Stimulated activated CD4-positive, alpha-beta T cell treated with anti-CD3 and anti-CD28 coated beads, Interleukin-12 subunit alpha, Interleukin-12 subunit beta, amount 100 ng/mL, for 24 hours (primary cell): Measurements from ENCODE around the gene SLC4A11.
A peak's percentile ranks its signal among the peaks of the same experiment; 100 is the strongest.

ENCODE experiments used
- DNase-seq, 2 experiments: peaks; one replicate each; pipeline ENCODE4 v3.0.0-alpha.2; 2020; ENCODE audit warnings: low read depth in 2 of 2

SLC4A11 gene

DNA sequence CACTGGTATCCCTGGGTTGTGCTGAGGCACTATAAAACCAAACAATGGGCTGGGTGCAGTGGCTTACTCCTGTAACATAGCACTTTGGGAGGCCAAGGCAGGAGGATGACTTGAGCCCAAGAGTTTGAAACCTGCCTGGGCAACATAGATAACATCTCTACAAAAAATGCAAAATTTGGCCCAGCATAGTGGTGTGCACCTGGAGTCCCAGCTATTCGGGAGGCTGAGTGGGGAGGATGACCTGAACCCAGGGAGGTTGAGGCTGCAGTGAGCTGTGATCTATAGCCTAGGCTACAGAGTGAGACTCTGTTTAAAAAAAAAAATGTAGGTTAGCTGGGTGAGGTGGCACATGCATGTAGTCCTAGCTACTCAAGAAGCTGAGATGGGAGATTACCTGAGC, 7.7 kb upstream of the SLC4A11 start:
- no peak for DNase-seq

DNA sequence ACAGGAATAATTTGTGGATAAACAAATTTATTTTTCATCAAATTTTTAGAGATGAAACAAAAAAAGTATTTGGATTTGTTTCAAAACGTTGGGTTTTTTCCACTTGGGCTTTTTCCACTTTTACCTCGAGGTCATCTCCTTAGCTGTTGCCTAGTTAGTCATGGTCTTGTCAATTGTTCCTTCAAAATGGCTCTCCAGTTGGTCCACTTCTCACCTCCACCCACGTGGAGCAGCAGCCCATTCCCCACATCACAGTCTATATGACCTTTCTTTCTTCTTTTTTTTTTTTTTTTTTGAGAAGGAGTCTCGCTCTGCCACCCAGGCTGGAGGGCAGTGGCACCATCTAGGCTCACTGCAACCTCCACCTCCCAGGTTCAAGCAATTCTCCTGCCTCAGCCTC, 6.7 kb upstream of the SLC4A11 start:
- no peak for DNase-seq

DNA sequence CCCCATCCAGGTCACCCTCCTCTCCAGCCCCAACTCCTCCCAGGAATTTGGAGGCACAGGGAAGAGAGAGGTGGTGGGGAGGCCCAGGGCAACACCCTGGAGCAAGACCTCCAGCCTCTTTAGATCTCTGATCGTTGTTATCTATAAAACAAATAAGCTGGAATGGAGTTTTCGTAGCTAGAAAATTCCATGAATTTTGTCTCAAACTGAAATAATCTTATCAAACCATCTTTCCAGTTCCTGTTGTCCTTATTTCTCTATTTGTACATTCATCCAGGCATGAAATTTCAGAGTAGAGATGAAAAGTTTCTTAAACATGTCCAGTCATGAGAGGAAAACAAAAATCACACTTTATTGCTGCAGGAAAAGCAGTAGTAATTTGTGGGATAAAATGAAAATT, 6.2 kb upstream of the SLC4A11 start:
- no peak for DNase-seq

DNA sequence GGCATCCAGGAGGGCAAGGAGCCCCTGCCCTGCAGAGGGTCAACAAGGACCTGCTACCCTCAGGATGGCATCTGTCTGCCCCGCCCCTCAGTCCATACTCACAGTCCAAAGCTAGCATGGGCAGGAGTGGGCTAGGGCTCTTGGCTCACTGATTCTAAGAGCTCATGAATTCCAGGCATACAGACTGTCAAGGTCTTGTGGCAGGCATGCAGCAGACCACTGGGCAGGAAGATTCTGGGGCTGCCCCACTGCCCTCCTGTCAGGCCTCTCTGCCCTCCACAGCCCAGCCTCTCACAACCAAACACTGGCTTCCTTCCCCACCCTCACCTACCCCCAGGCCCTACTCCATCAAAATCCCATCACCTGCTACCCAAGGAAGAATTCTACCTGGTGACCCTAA, 5.6 kb upstream of the SLC4A11 start:
- DNase-seq = no peak

DNA sequence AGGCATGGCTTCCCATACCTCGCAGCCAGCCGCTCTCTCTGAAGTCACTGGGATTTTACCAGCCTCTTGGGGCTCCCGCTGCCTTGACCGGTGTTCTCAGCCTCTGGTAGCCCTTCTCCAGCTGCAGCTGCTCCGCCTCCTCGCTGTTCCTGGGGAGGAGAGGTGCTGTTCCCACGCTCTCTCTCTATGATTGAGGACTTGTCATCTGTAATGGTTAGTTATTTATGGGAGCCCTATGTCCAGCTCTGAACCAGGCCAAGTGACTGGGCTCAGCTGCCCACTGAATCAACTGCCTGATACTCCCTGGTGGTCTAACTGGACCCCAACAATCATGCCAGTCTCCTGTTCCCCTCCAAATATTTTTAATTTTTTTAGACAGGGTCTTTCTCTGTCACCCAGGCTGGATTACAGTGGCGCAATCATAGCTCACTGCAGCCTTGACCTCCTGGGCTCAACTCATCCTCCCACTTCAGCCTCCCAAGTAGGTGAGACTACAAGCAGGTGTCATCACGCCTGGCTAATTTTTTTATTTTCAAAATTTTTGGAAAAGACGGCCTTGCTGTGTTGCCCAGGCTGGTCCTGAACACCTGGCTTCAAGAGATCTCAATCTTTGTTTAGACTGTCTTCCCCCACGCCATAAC, 4.8 kb upstream of the SLC4A11 start:
- no peak for DNase-seq

DNA sequence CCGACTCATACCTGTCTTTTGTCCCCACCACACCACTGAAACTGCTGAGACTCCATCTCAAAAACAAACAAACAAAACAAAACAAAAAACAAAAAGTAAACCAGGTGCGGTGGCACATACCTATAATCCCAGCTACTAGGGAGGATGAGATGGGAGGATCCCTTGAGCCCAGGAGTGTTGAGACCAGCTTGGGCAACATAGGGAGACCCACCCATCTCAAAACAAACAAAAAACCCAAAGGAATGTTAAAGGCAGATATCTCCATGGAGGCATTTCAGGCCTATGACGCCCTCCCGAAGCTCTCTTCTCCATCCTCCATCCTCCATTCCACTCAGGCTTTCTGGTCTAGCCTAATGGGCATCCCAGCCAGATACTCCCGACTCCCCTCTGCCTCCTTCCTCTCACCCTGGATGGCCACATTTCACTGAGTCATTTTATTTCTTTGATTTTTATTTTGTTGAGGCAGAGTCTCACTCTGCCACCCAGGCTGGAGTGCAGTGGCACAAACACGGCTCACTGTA, 3.2 kb upstream of the SLC4A11 start:
- DNase-seq = no peak

DNA sequence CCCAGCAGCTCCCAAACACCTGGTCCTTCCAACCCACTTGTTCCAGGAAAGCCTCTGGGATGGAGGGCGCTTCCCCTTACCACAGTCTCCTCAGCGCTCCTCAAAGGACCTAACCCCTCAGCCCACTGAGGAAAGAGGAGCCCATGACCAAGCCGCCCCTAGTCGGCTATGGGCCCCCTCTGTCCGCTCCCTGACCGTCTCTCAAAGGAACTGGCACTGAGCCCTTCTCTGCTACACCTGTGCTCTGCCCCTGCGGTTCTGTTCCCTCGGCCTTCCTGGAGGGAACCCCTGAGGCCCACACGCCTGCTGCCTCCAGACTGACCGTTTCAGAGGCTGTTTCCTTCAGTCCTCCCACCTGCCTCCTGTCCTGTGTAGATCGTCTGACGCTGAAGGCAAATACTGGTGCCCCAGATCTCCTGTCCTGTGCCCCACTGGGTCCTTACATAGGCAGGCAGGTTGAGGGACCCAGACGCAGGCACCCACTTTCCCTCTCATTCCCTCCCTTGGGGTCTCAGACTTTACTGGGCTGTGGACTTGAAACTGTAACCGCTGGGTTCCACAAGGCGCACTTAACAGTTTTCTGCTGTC, 1.9 kb upstream of the SLC4A11 start:
- no peak for DNase-seq

DNA sequence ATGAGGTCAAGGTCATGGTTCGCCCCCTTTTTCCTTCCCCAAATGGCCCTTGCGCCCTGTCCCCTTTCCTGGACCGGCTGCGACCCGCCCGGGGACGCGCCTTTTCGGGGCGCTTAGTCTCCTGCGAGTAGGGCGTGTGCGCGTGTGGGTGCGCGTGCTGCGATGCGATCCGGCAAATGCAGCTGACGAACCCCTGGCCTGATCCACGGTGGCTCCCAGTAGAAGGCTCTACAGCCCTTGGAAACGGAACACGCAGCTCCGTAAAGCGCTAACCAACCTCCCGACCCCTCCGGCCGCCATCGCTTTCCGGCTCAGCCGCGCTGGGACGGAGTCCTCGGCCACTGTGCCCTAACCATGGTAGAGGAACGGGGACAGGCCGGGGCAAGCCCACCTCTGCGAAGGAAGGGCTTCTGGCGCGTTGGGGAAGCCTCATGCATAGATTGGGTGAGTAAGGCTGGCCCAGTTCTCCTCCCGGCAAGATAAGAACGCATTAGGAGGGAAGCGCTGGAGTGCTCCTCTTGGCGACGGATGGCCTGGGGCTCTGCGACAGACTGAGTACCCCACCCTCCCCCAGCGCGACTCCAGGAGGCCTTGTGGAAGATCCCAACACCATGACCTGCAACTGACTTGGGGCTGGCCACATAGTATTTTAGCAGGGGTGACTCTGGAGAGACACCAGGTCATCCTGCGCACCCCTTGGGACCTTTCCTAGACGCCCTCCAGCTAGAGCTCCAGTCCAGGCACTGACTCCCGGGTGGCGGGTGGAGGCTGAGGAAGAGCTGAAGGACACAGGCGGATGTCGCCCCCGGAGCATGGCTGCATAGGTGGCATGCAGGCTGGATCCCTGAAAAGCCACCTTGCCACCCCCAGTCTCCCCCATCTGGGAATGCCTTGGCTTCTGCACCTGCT, 1.1 kb upstream of the SLC4A11 start:
- DNase-seq = no peak

DNA sequence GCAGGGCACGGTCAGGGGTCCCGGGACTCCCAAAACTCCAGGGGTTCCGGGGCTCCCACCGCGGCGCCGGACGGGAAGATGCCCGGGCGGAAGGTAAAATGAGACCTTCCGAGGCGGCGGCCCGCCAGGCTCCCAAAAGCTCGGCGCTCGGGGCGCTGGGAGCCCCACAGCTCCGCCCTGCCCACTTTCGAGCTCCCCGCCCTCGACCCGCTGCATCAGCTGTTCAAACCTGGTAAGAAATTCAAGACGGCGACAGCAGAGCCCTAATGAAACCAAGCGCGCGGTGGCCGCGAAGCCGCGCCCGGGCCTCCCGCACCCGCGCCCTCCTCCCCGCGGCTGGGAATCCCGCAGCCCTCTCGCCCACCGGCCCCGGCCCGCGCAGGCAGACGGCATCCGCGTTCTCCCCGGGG, 369 bp downstream of the SLC4A11 start:
- DNase-seq = peak in 1 of 2 experiments; percentile 36

DNA sequence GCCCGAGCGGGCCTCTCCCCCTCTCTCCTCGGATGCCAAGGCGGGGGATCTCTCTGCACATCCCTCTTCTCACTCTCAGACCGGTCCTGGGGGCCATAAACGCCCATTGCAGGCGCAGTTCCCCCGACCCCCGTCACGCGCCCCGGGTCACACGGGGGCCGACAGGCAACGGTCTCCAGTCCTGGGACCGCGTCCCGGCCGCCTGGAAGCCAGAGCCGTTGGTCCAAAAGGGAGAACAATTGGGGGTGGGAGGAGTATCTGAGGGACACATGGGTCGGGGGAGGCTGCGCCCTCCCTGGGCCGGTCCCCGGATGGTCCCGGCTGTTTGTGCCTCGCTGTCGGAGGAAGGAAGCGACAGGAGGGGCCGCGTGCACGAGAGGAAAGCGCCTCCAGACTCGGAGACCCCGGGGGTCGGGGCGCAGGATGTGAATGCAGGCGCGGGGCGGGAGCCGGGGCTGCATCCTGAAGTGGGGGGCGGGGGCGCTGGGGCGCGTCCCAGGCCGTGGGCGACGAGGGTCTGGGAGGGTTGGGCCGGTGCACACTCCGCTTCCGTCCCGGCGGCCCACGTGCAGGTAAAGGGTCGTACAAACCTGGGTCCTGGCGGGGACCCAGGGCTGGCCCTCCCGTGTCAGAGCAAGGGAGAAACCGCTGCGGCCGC, 903 bp downstream of the SLC4A11 start:
- DNase-seq = no peak

DNA sequence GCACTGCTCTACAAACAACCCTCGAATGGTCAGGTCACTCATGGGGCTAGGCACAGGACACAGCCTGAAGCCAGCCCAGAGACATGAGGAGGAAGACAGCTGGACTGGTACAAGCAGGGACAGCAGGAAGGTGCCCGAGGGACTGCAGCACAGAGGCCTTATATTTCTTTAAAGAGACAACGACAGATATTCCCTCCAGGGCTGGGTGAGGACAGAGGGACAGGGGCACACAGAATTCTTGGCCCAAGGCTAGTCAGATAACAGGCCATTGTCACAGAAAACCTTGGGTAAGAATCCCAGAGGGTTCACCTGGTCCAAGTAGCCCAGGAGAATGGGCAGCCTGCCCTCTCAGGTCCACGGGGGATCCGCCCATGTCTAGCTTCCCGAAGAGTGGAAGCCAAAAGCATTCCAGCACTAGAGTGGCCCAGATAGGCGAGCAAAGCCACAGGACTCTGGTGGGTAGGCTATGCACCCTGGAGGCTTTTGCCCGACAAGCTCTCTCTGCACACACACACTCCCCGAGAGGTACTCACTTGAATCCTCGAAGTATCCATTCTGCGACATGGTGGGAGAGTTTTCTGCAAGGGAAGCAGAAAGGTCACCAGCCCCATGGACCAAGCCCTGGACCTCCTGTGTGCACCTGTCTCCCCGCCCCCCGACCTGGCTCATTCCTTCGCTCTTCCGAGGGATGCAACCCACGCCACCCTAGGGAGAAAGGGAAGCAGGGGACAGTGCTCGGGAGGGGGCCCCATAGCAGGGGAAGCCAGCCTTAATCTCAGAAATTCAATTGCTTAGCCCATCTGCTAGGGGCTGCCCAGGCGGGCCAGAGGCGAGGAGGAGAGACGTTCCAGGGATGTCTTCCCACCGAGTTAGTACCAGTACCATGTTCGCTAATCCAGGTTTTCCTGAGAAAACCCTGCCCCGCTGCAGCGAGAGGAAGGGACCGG, 1.7 kb downstream of the SLC4A11 start:
- DNase-seq = no peak

DNA sequence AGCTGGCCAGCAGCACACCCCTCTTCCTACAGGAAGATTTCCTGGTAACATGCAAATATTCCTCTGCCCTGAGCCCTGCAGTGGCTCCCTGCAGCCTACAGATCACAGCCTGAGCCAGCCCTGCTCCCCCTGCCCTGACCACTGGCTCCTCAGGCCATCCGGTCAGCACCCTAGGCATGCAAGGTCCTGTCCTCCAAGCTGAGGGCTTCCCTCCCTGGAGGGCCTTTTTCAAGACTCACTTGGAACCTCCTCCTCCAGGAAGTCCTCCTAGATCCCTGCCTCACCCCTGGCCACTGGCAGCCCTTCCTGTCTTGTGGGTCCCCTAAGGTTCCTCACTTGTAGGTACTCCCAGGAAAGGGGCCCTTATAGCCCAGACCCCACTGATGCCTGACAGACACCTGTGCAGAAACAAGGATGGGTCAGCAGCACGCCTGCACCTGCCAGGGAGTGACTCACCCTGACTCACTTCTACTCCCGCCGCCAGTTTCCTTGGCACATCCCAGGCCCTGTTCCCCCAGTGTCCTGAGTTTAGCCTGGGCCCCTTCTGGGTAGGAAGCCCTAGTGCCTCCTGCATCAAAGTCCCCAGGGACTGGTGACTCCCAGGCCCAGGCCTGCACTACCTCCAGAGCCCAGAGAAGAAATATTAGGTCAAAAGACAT, 3.2 kb downstream of the SLC4A11 start:
- no peak for DNase-seq

DNA sequence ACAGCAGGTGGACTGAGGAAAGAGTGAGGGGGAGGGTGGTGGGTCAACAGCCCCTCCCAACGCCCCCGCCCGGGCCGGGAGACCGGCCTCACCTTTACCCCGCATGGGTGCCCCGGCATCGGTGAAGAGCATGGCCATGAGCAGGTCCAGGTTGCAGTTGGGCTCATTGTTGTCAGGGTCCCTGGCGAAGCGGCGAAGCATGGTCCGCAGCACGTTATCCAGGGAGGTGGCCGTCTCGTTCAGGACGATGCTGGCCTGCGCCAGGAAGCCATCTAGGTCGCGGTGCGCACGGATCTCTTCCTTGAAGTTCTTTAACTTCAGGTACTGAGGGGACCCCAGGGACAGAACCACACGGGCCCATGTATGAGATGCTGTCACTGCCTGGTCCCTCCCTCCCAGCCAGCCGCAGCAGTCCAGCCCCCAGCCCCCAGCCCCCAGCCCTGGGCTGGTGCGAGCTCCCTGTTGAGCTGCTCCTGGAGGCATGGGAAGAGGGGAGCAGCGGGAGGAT, 4.9 kb downstream of the SLC4A11 start:
- no peak for DNase-seq

DNA sequence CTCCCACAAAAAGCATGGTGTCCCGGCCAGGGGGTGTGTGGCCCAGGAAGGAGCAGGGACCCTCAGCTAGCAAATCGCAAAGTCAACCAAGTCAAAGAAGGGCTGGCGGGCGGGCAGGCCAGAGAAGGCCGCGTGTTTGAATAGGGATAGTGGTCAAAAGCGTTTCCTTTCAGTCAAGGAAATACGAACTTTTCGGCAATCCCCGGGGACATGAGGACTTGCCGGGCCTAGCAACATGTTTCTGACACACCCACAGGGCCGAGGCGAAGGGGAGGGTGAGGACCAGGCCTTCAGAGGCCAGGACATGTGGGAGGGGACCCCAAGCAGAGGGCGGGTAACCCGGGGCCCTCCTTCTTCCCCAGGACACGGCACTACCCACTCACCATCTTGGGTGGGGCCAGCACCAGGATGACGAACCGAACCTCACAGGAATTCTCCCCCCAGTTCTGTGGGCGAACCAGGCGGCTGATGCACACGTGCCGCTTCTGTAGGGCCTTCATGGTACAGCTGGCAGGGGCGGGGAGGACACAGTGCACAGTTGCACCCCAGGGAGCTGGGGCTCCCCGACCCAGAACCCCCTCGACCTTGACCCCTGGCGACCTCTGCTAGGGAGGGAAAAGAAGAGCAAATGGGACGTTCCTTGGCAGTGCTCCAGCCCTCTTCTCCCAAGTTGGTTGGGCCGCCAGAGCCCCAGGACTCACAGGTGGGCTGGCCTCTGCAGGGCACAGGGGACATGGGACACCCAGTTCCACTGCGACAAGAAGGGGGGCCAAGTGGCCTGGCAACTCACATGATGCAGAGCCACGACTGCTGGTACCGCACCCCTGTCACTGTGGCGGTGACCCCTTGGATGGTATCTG, 5.6 kb downstream of the SLC4A11 start:
- DNase-seq = no peak

DNA sequence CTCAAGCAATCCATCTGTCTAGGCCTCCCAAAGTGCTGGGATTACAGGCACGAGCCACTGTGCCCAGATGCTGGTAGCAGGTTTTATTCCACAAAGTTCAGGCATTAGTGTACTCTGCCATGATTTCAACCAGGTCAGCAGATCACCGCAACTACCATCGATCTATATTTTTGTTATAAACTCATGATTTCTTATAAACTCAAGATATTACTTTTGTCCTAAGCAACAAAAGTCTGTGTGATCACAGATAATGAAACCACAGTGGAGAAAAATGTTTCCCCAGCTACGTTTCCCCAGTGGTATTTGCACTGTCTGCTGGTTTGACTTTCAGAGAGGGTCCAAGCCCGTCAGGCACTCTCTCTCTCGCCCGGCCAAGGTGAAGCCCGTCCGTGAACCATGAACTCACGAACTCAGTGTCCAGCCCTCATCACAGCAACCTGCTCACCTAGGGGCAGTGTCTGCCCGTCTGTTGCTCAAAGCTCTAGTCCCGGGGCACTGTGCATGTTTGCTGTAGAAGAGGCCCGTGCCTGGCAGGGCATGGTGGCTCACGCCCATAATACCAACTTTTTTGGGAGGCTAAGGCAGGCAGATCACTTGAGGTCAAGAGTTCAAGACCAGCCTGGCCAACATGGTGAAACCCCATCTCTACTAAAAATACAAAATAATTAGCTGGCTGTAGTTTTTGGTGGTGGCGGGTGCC, 7.0 kb downstream of the SLC4A11 start:
- DNase-seq = no peak

DNA sequence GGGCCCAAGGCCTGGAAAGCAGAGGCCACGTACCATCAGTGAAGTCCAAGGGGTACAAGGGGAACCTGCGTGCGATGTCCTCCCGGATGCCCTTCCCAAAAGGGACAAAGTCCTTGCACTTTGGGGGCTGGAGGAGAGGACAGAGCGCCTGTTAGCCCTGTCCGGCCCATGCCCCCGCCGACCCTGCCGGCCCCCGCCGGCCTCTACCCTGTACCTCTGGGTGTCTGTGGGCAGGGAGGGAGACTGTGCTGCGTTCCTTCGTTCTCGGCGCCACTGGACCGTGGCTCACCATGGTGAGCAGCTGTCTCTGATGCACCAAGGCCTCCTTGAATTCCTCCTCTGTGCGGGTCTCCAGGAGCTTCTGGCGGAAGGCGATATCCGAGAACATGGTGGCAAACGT, 7.9 kb downstream of the SLC4A11 start:
- no peak for DNase-seq

DNA sequence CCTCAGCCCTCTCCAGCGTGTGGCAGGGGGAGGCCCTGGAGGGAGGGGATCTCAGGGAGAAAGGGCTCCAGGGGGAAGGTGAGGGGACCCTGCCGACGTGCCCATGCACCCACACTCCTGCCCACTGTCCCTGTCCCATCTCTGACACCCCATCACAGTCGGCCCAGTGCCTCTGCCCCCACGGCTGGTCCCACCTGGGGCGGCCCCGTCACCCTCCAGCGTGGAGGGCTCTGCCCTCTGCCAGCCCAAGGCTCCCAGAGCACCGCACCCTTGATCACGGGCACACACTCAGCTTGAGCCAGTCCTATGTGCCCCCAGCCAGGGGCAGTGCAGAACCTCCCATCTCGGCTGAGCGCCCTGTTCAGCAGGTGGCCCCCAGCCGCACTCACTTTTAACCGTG, 9.2 kb downstream of the SLC4A11 start:
- no peak for DNase-seq

DNA sequence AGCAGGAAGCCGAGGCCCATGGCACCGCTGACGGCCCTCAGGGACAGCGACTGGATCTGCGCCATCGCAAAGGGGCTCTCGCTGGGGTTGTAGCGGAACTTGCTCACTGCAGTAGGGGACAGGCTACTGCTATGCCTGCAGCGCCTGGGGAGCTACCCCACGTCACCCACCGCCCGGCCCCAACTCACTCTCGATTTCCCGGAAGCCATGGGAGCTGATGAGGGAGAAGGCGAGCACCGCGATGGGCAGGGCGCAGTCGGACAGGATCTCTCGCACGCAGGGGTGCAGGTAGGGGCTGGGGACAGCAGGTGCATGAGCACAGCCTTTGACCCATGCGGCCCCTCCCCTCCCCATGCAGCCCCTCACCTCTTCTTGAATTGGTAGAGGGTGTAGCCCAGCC, 9.8 kb downstream of the SLC4A11 start:
- no peak for DNase-seq

DNA sequence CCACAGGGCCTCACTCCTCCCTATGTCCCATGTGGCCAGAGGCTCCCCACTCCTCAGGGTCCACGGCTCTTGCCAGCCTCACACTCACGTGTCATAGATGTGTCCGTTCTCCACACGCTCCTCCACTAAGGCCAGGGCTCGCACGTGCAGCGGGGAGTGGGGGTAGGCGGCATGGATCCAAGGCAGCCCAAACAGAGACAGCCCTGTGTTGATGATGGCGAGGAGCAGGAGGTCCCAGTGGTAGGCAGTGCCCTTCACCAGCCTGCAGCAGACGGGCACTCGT, 10.3 kb downstream of the SLC4A11 start:
- DNase-seq = no peak
